Adrenal gland (tissue), 12 donors: Measurements from ENCODE around the gene COL8A1. TPM values are rescaled to one million over a fixed set of nuclear protein-coding genes. Genes with fewer than 3 reads are reported as not detected.
"Not testable (repeated sequence)": the region's sequence is repeated elsewhere in the genome, so short reads cannot be mapped to it uniquely, and the experiment has no call there.

Source experiments
- DNase-seq, 7 donors: peaks; one replicate each; pipeline ENCODE4 v3.0.0-alpha.2; 2019 to 2020
- H3K27ac ChIP-seq, 5 donors: fragments of 200-600 bp; sonication (generic) in 4 of 5; 1 replicate in 3 of 5; 2 replicates in 2 of 5; pipeline versions ENCODE4 v1.5.1 to v1.8.0; 2016 to 2020; ENCODE audit warnings: mild to moderate bottlenecking in 1 of 5
- H3K27me3 ChIP-seq: fragments of 200-600 bp; 2 replicates; pipeline ENCODE4 v1.8.0; 2021
- H3K36me3 ChIP-seq, 2 donors: fragments of 200-600 bp; replicated peaks in 1 of 2; 1 replicate in 1 of 2; 2 replicates in 1 of 2; pipeline versions ENCODE4 v1.5.1 to v1.8.0; 2018 to 2022
- H3K4me1 ChIP-seq, 2 donors: fragments of 200-600 bp; replicated peaks in 1 of 2; 1 replicate in 1 of 2; 2 replicates in 1 of 2; pipeline versions ENCODE4 v1.5.1 to v1.8.0; 2018 to 2021
- H3K4me3 ChIP-seq, 4 donors: fragments of 200-600 bp; sonication (generic) in 3 of 4; one replicate each; pipeline ENCODE4 v1.5.1; 2016 to 2018
- H3K9me3 ChIP-seq, 3 donors: fragments of 200-600 bp; sonication (generic) in 1 of 3; replicated peaks in 1 of 3; 1 replicate in 2 of 3; 2 replicates in 1 of 3; pipeline versions ENCODE4 v1.5.1 to v1.8.0; 2016 to 2021
- POLR2A ChIP-seq, 2 donors: fragments of 450-650 bp; IDR thresholded peaks; one replicate each; pipeline ENCODE4 v1.6.1; 2017; ENCODE audit warnings: antibody characterized with exemption in 2 of 2, mild to moderate bottlenecking in 2 of 2, moderate library complexity in 1 of 2
- WGBS, 4 donors: extraction: QIAGEN DNeasy Blood & Tissue Kit in 2 of 4; methylation state at CpG; one replicate each; pipeline versions ENCODE4 v1.1.5 to v1.1.7; 2013 to 2017; 5-methylcytosine and 5-hydroxymethylcytosine counted together
- intact Hi-C, 2 donors: fragments of 100-400 bp; cut with DNase I; formaldehyde crosslinking; loops; one replicate each; pipeline versions ENCODE4 v1.14.1 to v1.15.0; 2022 to 2023
- polyA plus RNA-seq, 3 donors: library from polyadenylated mRNA; stranded (reverse); fragments of 200-250 nt in 2 of 3; fragments of 350-450 nt in 1 of 3; fragmentation: Illumina TruSeq in 1 of 3; extraction: RNeasy Lipid Tissue Mini Kit (QIAGEN cat#74804) in 1 of 3; gene quantifications; one replicate each; pipeline ENCODE4 v1.2.3, GENCODE V29; 2013 to 2014
- total RNA-seq, 9 donors: library from RNA; depleted of rRNA in 4 of 9; stranded (reverse); fragments of >200 nt in 4 of 9; fragments of 120-200 nt in 1 of 9; fragmentation: NEBNext Ultra II Directional in 1 of 9; extraction: Animal tissue kit (Norgen Biotek cat#: 25700) in 1 of 9; gene quantifications; one replicate each; pipeline versions ENCODE4 v1.1.0 to v1.2.4, GENCODE V29; 2013 to 2023
- TF ChIP-seq, protein P1 (sequence below), 6 experiments: fragments of 450-650 bp in 4 of 6; fragments of 200-600 bp in 2 of 6; sonication (generic) in 1 of 6; IDR thresholded peaks; 1 replicate in 5 of 6; 2 replicates in 1 of 6; pipeline versions ENCODE4 v1.5.1 to v1.8.0; 2016 to 2021; ENCODE audit warnings: antibody characterized with exemption in 6 of 6, mild to moderate bottlenecking in 2 of 6, moderate library complexity in 1 of 6
- donor health status: healthy with polysubstance abuse.
- donor health status: Bipolar disorder and iron deficiency.
- donor health status: DM: yes; HTN: yes; CAD: no.
- donor health status: DM: no; HTN: no; CAD: no.
- donor health status: DM: no; HTN: no; CAD: no.
- donor health status: DM: yes; HTN: yes; CAD: no.

COL8A1 gene
- total and polyA plus RNA-seq, 12 donors = 0.94 to 59.2 (median 15.9) TPM

DNA sequence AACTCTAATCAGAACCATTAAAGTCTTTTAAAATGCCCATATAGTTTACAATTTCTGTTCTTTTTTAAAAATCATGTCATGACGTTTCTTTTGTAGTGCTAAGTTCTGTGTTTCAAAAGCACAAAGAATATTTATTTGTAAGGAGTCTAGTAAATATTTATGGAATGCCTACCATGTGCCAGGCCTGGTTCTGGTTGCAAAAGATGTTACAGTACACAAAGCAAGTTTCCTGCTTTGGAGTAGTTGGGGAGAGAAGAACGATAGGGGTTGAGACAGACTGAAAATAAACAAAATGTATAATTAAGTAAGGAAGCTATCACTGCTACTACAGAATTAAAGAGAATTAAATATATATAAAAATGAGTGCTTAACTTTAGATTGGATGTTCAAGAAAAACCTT lies 92.5 kb downstream of the COL8A1 start:
- H3K4me1 ChIP-seq = no peaks in the 10 kb centered on the region
- TF ChIP-seq, protein P1, sequence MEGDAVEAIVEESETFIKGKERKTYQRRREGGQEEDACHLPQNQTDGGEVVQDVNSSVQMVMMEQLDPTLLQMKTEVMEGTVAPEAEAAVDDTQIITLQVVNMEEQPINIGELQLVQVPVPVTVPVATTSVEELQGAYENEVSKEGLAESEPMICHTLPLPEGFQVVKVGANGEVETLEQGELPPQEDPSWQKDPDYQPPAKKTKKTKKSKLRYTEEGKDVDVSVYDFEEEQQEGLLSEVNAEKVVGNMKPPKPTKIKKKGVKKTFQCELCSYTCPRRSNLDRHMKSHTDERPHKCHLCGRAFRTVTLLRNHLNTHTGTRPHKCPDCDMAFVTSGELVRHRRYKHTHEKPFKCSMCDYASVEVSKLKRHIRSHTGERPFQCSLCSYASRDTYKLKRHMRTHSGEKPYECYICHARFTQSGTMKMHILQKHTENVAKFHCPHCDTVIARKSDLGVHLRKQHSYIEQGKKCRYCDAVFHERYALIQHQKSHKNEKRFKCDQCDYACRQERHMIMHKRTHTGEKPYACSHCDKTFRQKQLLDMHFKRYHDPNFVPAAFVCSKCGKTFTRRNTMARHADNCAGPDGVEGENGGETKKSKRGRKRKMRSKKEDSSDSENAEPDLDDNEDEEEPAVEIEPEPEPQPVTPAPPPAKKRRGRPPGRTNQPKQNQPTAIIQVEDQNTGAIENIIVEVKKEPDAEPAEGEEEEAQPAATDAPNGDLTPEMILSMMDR (IDR thresholded peaks at IDR 0.05) = no peak
- TF ChIP-seq POLR2A (IDR thresholded peaks at IDR 0.05) = no peak
- H3K36me3 ChIP-seq = no peaks in the 10 kb centered on the region
- H3K9me3 ChIP-seq = no peaks in the 10 kb centered on the region
- H3K4me3 ChIP-seq = no peak overlapping the region
- WGBS, 4 donors = 37 to 57% (median 47%) methylated on average over 2 of the region's 2 CpGs
- intact Hi-C loops = no loop called here
- no peak for DNase-seq
- no peak overlapping the region for H3K27ac ChIP-seq
- H3K27me3 ChIP-seq = no peaks in the 10 kb centered on the region

DNA sequence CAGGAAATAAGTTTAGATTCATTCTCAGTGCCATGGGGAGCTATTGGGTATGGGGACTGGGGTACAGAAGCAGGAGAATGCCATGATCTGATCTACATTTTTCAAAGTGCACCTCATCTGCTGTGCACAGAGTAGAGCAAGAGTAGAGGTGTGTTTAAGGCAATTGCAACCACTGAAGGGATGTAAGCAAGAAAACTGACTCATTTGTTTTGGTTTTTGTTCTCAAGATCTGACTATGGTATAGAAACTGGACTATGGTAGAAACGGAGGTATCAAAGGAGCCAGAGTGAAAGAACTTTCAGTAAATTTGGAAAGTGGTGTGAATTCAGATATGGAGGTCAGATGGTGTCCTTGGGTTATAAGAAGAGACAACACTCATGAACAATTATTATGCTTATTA lies 93.1 kb downstream of the COL8A1 start:
- Histone ChIP-seq H3K4me3 (no peak overlapping the region), H3K9me3 (no peaks in the 10 kb centered on the region), H3K4me1 (no peaks in the 10 kb centered on the region), H3K27me3 (no peaks in the 10 kb centered on the region), H3K27ac (no peak overlapping the region), H3K36me3 (no peaks in the 10 kb centered on the region)
- intact Hi-C loops = no loop called here
- DNase-seq = no peak
- TF ChIP-seq, protein P1 (IDR thresholded peaks at IDR 0.05) = no peak
- no peak for TF ChIP-seq POLR2A (IDR thresholded peaks at IDR 0.05)
- WGBS, 4 donors = 59 to 75% (median 62%) methylated on average over 1 of the region's 1 CpG

DNA sequence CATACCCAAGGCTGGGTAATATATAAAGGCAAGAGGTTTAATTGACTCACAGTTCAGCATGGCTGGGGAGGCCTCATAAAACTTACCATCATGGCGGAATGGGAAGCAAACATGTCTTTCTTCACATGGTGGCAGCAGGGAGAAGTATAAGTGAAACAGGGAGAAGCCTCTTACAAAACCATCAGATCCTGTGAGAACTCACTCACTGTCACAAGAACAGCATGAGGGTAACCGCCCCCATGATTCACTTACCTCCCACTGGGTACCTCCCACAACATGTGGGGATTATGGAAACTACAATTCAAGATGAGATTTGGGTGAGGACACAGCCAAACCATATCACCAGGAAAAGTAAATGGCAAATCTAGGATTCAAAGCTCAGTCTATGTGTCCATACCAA lies 102.0 kb downstream of the COL8A1 start:
- H3K27ac ChIP-seq, DNase-seq, H3K9me3 ChIP-seq, H3K27me3 ChIP-seq, H3K4me1 ChIP-seq, H3K36me3 ChIP-seq, H3K4me3 ChIP-seq, intact Hi-C loops: not testable (repeated sequence)
- WGBS, 4 donors = 68 to 78% (median 74%) methylated on average over 2 of the region's 2 CpGs

DNA sequence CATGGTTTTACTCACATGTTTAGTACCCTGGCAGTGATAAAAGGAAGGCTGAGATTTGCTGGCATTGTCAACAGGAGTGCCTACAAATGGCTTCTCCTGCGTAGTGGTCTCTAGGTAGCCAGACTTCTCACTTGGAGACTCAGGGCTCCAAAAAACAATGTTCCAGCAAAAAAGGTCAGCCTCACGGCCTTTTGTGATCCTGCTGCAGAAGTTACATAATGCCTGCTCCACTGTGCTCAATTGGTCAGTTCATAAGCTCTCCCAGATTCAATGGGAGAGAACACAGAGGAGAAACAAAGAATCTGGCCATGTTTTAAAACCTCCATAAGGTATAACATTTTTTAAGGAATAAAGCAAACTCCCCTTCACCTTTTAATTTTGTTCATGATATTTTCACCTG lies 103.2 kb downstream of the COL8A1 start:
- TF ChIP-seq, protein P1 (IDR thresholded peaks at IDR 0.05) = no peak
- TF ChIP-seq POLR2A (IDR thresholded peaks at IDR 0.05) = no peak
- Histone ChIP-seq H3K4me1 (no peaks in the 10 kb centered on the region), H3K4me3 (no peak overlapping the region), H3K9me3 (no peaks in the 10 kb centered on the region), H3K36me3 (no peaks in the 10 kb centered on the region), H3K27me3 (no peaks in the 10 kb centered on the region), H3K27ac (no peak overlapping the region)
- DNase-seq = no peak
- intact Hi-C loops = no loop called here
- 59 to 65% (median 64%) methylated on average over 2 of the region's 2 CpGs for WGBS, 4 donors

DNA sequence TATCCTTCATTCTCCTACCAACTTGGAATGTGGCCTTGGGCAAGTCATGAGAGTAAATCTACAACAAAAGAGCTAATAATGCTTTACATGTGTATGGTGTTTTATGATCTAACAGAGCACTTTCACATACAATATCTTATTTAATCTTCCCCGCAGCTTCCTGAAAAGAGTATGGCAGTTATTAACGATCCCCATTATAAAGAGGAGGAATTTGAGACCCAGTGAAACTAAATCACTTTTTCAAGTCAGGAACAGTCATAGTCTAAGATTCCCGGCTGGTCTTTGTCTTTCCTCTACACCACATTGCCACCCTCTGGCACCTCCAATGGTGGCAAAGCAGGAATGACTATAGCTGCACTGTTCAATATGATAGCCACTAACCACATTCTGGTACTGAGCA lies 109.5 kb downstream of the COL8A1 start:
- no peak for DNase-seq
- Histone ChIP-seq H3K9me3 (no peaks in the 10 kb centered on the region), H3K4me3 (no peak overlapping the region), H3K36me3 (no peaks in the 10 kb centered on the region), H3K4me1 (no peaks in the 10 kb centered on the region), H3K27me3 (no peaks in the 10 kb centered on the region), H3K27ac (no peak overlapping the region)
- intact Hi-C loops = no loop called here
- WGBS, 4 donors = 40 to 60% (median 52%) methylated on average over 3 of the region's 3 CpGs
- no peak for TF ChIP-seq POLR2A (IDR thresholded peaks at IDR 0.05)
- TF ChIP-seq, protein P1 (IDR thresholded peaks at IDR 0.05) = no peak
